Tongue (tissue), 2 donors: ENCODE results near the gene TMSB15C. TPM values are rescaled to one million over a fixed set of nuclear protein-coding genes. Genes with fewer than 3 reads are reported as not detected.

Source experiments
- DNase-seq: peaks from one replicate; pipeline ENCODE4 v3.0.0-alpha.2; 2015
- total RNA-seq: library from RNA; depleted of rRNA; stranded (reverse); fragments of >200 nt; gene quantifications from one replicate; pipeline ENCODE4 v1.2.3, GENCODE V29; 2014

Gene TMSB15C
- total RNA-seq, 1 donor from 2014 or later = 4.0 TPM

- DNase-seq = no peak
Measured at GRCh38 chrX:104045642-104046041, 30.4 kb downstream of the TMSB15C start.

GRCh38 chrX:104041003-104041402, 35.0 kb downstream of the TMSB15C start:
- DNase-seq = no peak

GRCh38 chrX:104039689-104040505, 36.1 kb downstream of the TMSB15C start, which contains the start of gene H2BW2:
TSS of gene H2BW2 (plus strand) at chrX:104039956. CDS start at chrX:104039995, 39 bp downstream.
- DNase-seq = no peak

Other genes with a start within 250 kb of the TMSB15C start
- gene RAB9B, start 244.0 kb downstream of the TMSB15C start, total RNA-seq = 36.2 TPM
- 3.0 TPM for gene TMSB15B, start 113.6 kb downstream of the TMSB15C start, total RNA-seq
- not detected for gene H2BW1, start 62.5 kb downstream of the TMSB15C start, total RNA-seq
- not detected for gene H2BW2, start 36.3 kb downstream of the TMSB15C start, total RNA-seq
- gene ZCCHC18, start 36.3 kb upstream of the TMSB15C start, total RNA-seq = 1.2 TPM
- gene SLC25A53, start 80.8 kb upstream of the TMSB15C start, total RNA-seq = 13.2 TPM
- gene FAM199X, start 90.2 kb upstream of the TMSB15C start, total RNA-seq = 25.4 TPM
- gene ESX1, start 178.7 kb upstream of the TMSB15C start, total RNA-seq = not detected